H1 (cell line): ENCODE results near the gene FAM216A. TPM values are rescaled to one million over a fixed set of nuclear protein-coding genes. Genes with fewer than 3 reads are reported as not detected.

Experiments
- EP300 ChIP-seq, 2 experiments: IDR thresholded peaks; 1 replicate in 1 of 2; 2 replicates in 1 of 2; pipeline ENCODE4 v1.6.1; 2011 to 2012; ENCODE audit warnings: low read depth in 2 of 2, low read length in 2 of 2, mild to moderate bottlenecking in 2 of 2, borderline replicate concordance in 1 of 2, inconsistent platforms in 1 of 2, moderate library complexity in 1 of 2
- polyA plus RNA-seq, 7 experiments: library from polyadenylated mRNA; depleted of rRNA in 3 of 7; stranded (reverse) in 5 of 7; unstranded in 2 of 7; fragments of >200 nt in 5 of 7; fragments of 200-250 nt in 2 of 7; gene quantifications; 1 replicate in 5 of 7; 2 replicates in 1 of 7; 4 replicates in 1 of 7; pipeline versions ENCODE4 v1.2.1 to v1.2.3, GENCODE V29; 2011 to 2013; ENCODE audit warnings: missing spikeins in 2 of 7, mixed read lengths in 2 of 7
- total RNA-seq: library from RNA; stranded (reverse); fragmentation: NEBNext Ultra II Directional; extraction: Animal tissue kit (Norgen Biotek cat#: 25700); gene quantifications from 2 replicates; pipeline ENCODE4 v1.2.1, GENCODE V29; 2021

FAM216A gene
- total and polyA plus RNA-seq, 2 of the 8 experiments (the other 6 are each of a cell fraction or from before 2014, with no cell fraction given): 19.8 to 24.6 TPM

DNA sequence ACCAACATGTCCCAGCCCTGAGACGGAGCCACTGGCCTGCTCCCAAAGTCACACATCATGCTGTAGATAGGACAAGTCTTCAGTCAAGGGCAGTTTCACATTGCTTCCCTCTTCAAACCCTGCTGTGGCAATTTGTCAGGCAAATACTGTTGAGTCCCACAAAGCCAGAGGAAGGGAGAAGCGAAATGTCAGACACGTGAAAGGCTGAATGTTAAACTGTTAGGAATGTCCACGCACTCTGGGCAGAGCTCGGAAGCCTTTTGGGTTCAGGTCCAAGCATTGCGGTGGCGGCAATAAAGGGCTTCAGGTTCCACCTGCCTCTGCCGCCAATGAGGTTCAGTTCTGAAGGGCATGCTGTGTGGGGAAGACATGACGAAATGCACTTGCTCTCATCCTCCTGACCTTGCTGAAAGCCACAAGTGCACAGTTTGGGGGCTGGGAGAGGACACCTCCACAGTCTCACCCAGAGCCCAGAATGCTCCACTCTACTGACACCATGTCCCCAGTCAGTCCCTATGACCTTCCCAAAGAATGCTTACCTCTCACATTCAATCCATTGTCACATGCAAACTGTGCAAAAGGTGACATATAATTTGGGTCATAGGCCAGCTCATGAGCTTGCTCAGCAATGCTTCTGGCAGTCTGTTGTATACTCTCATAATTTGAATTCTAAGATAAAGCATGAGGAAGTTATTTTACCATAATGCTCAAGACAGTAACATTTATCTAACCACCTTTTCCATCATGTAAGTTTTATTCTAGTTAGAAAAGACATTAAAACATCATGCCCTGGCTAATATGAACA is 69.2 kb downstream of the FAM216A start (continued):
- no peak for TF ChIP-seq EP300 (IDR thresholded peaks at IDR 0.05; ENCODE audit: borderline replicate concordance in 1 of 2, low read depth in 2 of 2, low read length in 2 of 2)
- TF ChIP-seq, all 59 proteins: peak for 0
